Peyer's patch (tissue), 4 donors: Measurements from ENCODE around the gene RAB5A. TPM values are rescaled to one million over a fixed set of nuclear protein-coding genes. Genes with fewer than 3 reads are reported as not detected.
A peak's percentile ranks its signal among the peaks of the same experiment; 100 is the strongest.

ENCODE experiments used
- DNase-seq, 3 donors: peaks; one replicate each; pipeline ENCODE4 v3.0.0-alpha.2; 2017 to 2019
- H3K27ac ChIP-seq, 4 donors: fragments of 200-600 bp; sonication (generic); one replicate each; pipeline ENCODE4 v1.5.1; 2016 to 2019
- H3K27me3 ChIP-seq, 2 donors: fragments of 200-600 bp; sonication (generic); one replicate each; pipeline ENCODE4 v1.5.1; 2019
- H3K36me3 ChIP-seq, 3 donors: fragments of 200-600 bp; sonication (generic); one replicate each; pipeline ENCODE4 v1.5.1; 2016 to 2019
- H3K4me1 ChIP-seq, 4 donors: fragments of 200-600 bp; sonication (generic); one replicate each; pipeline ENCODE4 v1.5.1; 2016 to 2019
- H3K4me3 ChIP-seq, 4 donors: fragments of 200-600 bp; sonication (generic); 1 replicate in 3 of 4; 2 replicates in 1 of 4; pipeline ENCODE4 v1.5.1; 2016 to 2019; ENCODE audit warnings: mild to moderate bottlenecking in 1 of 4
- H3K9me3 ChIP-seq, 4 donors: fragments of 200-600 bp; sonication (generic); one replicate each; pipeline ENCODE4 v1.5.1; 2016 to 2019; ENCODE audit warnings: mild to moderate bottlenecking in 1 of 4
- POLR2A ChIP-seq, 2 donors: fragments of 450-650 bp; IDR thresholded peaks; one replicate each; pipeline ENCODE4 v1.5.1; 2017; ENCODE audit warnings: antibody characterized with exemption in 2 of 2, mild to moderate bottlenecking in 2 of 2, moderate library complexity in 2 of 2
- total RNA-seq, 4 donors: library from RNA; depleted of rRNA; stranded (reverse); fragments of >200 nt; gene quantifications; one replicate each; pipeline ENCODE4 v1.1.0, GENCODE V29; 2016
- TF ChIP-seq, protein P1 (sequence below), 6 experiments: fragments of 450-650 bp in 4 of 6; fragments of 200-600 bp in 2 of 6; sonication (generic) in 1 of 6; IDR thresholded peaks; one replicate each; pipeline ENCODE4 v1.5.1; 2017 to 2019; ENCODE audit warnings: antibody characterized with exemption in 6 of 6, mild to moderate bottlenecking in 3 of 6, moderate library complexity in 1 of 6

Gene RAB5A
- total RNA-seq, 4 donors from 2014 or later: 56.9 to 80.4 (median 66.2) TPM

DNA sequence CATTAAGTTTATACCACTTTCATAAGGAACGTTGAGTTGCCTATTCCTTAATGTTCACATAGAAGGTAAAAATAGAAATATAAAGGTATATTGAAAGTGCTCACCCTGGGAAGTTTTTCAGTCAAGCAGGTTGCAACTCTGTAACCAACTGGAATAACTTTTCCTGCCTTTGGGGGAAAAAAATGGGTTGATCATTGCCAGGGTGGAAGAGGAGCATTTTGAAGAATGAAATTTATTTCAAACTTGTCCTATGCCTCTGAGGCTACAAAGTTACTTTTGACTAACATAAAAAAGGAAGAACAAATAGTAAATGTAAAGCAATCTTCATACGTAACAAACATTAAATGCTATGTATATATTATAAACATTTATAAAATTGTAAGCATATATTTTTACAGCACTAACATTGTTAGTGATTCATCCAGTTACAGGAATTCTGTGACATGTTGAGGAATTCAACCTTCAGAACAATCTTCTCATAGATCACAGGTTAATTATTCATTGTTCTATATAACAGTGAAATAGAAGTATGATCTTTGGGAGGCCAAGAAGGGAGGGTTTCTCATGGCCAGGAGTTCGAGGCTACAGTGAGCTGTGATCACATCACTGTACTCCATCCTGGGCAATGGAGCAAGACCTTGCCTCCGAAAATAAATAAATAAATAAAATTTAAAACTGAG, 26.4 kb upstream of the RAB5A start:
- no peak for DNase-seq
- no peaks in the 10 kb centered on the region for H3K36me3 ChIP-seq
- TF ChIP-seq POLR2A (IDR thresholded peaks at IDR 0.05): no peak
- TF ChIP-seq, protein P1, sequence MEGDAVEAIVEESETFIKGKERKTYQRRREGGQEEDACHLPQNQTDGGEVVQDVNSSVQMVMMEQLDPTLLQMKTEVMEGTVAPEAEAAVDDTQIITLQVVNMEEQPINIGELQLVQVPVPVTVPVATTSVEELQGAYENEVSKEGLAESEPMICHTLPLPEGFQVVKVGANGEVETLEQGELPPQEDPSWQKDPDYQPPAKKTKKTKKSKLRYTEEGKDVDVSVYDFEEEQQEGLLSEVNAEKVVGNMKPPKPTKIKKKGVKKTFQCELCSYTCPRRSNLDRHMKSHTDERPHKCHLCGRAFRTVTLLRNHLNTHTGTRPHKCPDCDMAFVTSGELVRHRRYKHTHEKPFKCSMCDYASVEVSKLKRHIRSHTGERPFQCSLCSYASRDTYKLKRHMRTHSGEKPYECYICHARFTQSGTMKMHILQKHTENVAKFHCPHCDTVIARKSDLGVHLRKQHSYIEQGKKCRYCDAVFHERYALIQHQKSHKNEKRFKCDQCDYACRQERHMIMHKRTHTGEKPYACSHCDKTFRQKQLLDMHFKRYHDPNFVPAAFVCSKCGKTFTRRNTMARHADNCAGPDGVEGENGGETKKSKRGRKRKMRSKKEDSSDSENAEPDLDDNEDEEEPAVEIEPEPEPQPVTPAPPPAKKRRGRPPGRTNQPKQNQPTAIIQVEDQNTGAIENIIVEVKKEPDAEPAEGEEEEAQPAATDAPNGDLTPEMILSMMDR (IDR thresholded peaks at IDR 0.05): no peak

DNA sequence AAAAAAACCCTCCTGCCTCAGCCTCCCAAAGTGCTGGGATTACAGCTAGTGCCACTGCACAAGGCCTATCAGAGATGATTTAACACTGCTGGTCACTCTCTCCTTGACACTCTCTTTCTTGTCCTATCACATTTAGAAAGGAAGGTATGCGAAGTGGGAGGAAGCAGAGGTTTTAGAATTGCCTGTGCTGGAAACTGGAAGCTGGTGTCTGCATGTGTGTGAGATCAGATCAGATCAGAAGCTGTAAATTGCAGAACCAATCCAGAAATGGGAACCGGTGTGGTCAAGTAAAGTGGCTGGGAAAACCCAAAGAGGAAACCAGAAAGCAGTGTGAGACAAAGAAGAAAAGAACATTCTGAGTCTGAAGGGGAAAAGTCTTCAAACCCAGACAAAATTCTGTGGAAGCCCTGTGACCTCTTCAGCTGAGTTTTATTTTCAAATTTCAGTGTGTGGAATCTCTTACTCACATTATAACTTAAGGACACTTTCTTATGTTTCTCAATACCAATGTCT, 15.7 kb upstream of the RAB5A start:
- H3K36me3 ChIP-seq: no peaks in the 10 kb centered on the region
- no peak overlapping the region for H3K4me3 ChIP-seq
- DNase-seq: no peak
- TF ChIP-seq POLR2A (IDR thresholded peaks at IDR 0.05): no peak
- TF ChIP-seq, protein P1 (IDR thresholded peaks at IDR 0.05): no peak
- no peaks in the 10 kb centered on the region for H3K9me3 ChIP-seq
- no peaks in the 10 kb centered on the region for H3K27me3 ChIP-seq
- no peaks in the 10 kb centered on the region for H3K4me1 ChIP-seq
- H3K27ac ChIP-seq: no peak overlapping the region

More for the DNA sequence above, 26.4 kb upstream of the RAB5A start:
- Histone ChIP-seq H3K9me3 (no peaks in the 10 kb centered on the region), H3K4me1 (no peaks in the 10 kb centered on the region), H3K27ac (no peak overlapping the region), H3K4me3 (no peak overlapping the region), H3K27me3 (no peaks in the 10 kb centered on the region)

DNA sequence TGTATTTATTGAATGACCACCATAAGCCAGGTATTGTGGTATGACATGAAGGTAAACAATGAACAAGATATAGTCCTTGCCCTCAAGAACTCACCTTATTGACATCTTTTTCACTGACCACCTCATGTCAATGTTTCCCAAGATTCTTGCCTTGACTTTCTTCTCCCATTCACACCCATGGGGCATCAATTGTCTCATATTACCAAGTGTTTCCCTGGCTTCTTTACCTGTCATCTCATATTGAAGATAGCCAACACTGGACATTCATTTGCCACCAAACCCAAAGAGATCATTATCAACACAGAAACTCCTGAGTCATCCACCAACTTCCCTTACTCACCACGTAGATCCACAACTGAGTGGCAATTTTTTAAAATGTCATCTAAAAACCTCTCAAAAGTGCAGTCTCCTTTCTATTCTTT, 15.1 kb upstream of the RAB5A start:
- DNase-seq: no peak
- Histone ChIP-seq H3K27me3 (no peaks in the 10 kb centered on the region), H3K27ac (no peak overlapping the region), H3K36me3 (no peaks in the 10 kb centered on the region), H3K4me3 (no peak overlapping the region), H3K9me3 (no peaks in the 10 kb centered on the region), H3K4me1 (no peaks in the 10 kb centered on the region)
- TF ChIP-seq POLR2A (IDR thresholded peaks at IDR 0.05): no peak
- TF ChIP-seq, protein P1 (IDR thresholded peaks at IDR 0.05): no peak

DNA sequence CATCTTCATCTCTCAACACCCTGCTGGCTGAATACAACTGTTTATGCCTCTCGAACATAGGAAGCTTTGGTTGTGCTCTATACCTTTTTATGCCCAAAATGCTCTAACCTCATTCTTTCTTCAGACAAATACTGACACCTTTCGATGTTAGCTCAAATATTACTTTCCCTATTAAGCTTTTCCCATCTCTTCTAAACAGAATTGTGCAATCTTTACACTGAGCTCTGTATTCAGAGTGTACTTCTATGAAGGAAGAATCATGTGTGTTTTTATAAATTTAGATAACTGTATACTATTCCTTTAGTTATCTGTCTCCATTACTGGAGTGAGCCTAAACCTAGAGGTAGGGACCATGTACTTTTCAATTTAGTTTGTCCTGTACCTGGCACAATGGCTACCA, 14.5 kb upstream of the RAB5A start:
- no peak for TF ChIP-seq POLR2A (IDR thresholded peaks at IDR 0.05)
- TF ChIP-seq, protein P1 (IDR thresholded peaks at IDR 0.05): no peak
- H3K9me3 ChIP-seq: no peaks in the 10 kb centered on the region
- H3K36me3 ChIP-seq: no peaks in the 10 kb centered on the region
- H3K27me3 ChIP-seq: no peaks in the 10 kb centered on the region
- H3K4me1 ChIP-seq: no peaks in the 10 kb centered on the region
- H3K27ac ChIP-seq: no peak overlapping the region
- no peak for DNase-seq
- no peak overlapping the region for H3K4me3 ChIP-seq

DNA sequence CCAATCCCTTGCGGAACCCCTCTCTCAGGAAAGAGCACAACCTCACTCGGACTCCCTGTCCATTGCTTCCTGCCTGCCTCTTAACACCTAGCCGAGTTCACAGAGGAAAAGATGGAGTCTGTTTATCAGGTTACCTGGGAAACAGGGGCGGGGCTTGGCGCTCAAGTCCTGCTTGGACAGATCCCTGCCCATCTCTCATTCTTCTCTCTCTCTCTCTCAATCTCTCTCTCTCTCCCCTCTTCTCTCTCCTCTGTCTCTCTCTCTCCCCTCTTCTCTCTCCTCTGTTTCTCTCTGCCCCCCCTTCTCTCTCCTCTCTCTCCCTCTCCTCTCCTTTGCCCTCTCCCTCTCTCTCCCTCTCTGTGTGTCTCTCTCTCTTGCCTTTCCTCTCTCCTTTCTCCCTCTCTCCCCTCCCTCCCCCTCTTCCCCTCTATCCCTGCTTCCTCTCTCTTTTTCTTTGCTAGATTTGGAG, 12.8 kb upstream of the RAB5A start, which contains the start of gene EFHB:
EFHB (minus strand) TSS at position 120 of the 469 bp plus-strand sequence. CDS start 199 bp downstream, outside the sequence.
- Histone ChIP-seq H3K4me1 (no peaks in the 10 kb centered on the region), H3K36me3 (no peaks in the 10 kb centered on the region), H3K4me3 (no peak within 1 kb of the TSS), H3K27ac (no peak within 1 kb of the TSS), H3K9me3 (no peaks in the 10 kb centered on the region), H3K27me3 (no peaks in the 10 kb centered on the region)
- TF ChIP-seq POLR2A (IDR thresholded peaks at IDR 0.05): no peak
- TF ChIP-seq, protein P1 (IDR thresholded peaks at IDR 0.05): no peak
- peak in 2 of 3 donors; percentile 65 to 72 for DNase-seq
